Measurements from ENCODE around the gene FBXL16. TPM values are rescaled to one million over a fixed set of nuclear protein-coding genes. Genes with fewer than 3 reads are reported as not detected.

The FBXL16 gene
- total RNA-seq, 6 donors from 2014 or later = 1.0 to 8.1 (median 4.1) TPM

GRCh38 chr16:648071-648780 lies 57.4 kb downstream of the FBXL16 start:
- peak overlapping the region; percentile 82 to 95 (median 86) for H3K27ac ChIP-seq
- WGBS, 2 donors = 38% methylated on average over 13 to 22 of the region's 24 CpGs
- no peak for ATAC-seq (ENCODE audit: low FRiP score in 2 of 2)
- H3K4me3 ChIP-seq = peak overlapping the region; percentile 38 to 98 (median 86)
- H3K4me1 ChIP-seq = peaks cover 27 to 79% (median 47%) of the 10 kb centered on the region in 4 donors
- no peaks in the 10 kb centered on the region for H3K9me3 ChIP-seq
- H3K27me3 ChIP-seq = no peaks in the 10 kb centered on the region
- H3K36me3 ChIP-seq = peaks cover 0 to 7% (median under 1%) of the 10 kb centered on the region in 4 donors
- TF ChIP-seq POLR2AphosphoS5 (IDR thresholded peaks at IDR 0.05) (no peak), CTCF (IDR thresholded peaks at IDR 0.05) (peak; percentile 33 to 59 (median 41))
- DNase-seq = peak; percentile 60 to 90

- Histone ChIP-seq H3K9me3 (no peaks in the 10 kb centered on the region), H3K4me3 (no peak overlapping the region), H3K27me3 (no peaks in the 10 kb centered on the region), H3K36me3 (peaks cover 0 to 1% (median 0%) of the 10 kb centered on the region in 4 donors), H3K27ac (peak overlapping the region in 2 of 4 donors; percentile 44 to 86), H3K4me1 (peaks cover 36 to 81% (median 56%) of the 10 kb centered on the region in 4 donors)
- DNase-seq (peak in 1 of 2 donors; percentile 73), ATAC-seq (ENCODE audit: low FRiP score in 2 of 2) (no peak)
- WGBS, 2 donors = 86 to 100% methylated on average over 10 to 19 of the region's 25 CpGs
- TF ChIP-seq POLR2AphosphoS5 (IDR thresholded peaks at IDR 0.05) (no peak), EP300 (IDR thresholded peaks at IDR 0.05) (no peak), POLR2A (IDR thresholded peaks at IDR 0.05) (no peak), CTCF (IDR thresholded peaks at IDR 0.05) (no peak)
Observed at GRCh38 chr16:647173-647902, 58.3 kb downstream of the FBXL16 start.

GRCh38 chr16:646679-647172 lies 58.9 kb downstream of the FBXL16 start:
- WGBS, 2 donors = 73 to 95% methylated on average over 9 to 15 of the region's 22 CpGs
- Histone ChIP-seq H3K27me3 (no peaks in the 10 kb centered on the region), H3K4me3 (no peak overlapping the region), H3K4me1 (peaks cover 38 to 88% (median 58%) of the 10 kb centered on the region in 4 donors), H3K27ac (peak overlapping the region in 3 of 4 donors; percentile 36 to 53 (median 42)), H3K9me3 (no peaks in the 10 kb centered on the region), H3K36me3 (no peaks in the 10 kb centered on the region)
- ATAC-seq (ENCODE audit: low FRiP score in 2 of 2) (no peak), DNase-seq (no peak)
- TF ChIP-seq EP300 (IDR thresholded peaks at IDR 0.05) = no peak
- no peak for TF ChIP-seq POLR2A (IDR thresholded peaks at IDR 0.05)
- no peak for TF ChIP-seq CTCF (IDR thresholded peaks at IDR 0.05)
- no peak for TF ChIP-seq POLR2AphosphoS5 (IDR thresholded peaks at IDR 0.05)

GRCh38 chr16:645852-646678 lies 59.5 kb downstream of the FBXL16 start:
- peak; percentile 77 to 78 for DNase-seq
- H3K27ac ChIP-seq = peak overlapping the region in 3 of 4 donors; percentile 36 to 53 (median 42)
- TF ChIP-seq POLR2AphosphoS5 (IDR thresholded peaks at IDR 0.05) (no peak), EP300 (IDR thresholded peaks at IDR 0.05) (no peak), POLR2A (IDR thresholded peaks at IDR 0.05) (no peak), CTCF (IDR thresholded peaks at IDR 0.05) (no peak)

More at GRCh38 chr16:645852-646678, 59.5 kb downstream of the FBXL16 start:
- 55 to 63% methylated on average over 16 to 28 of the region's 32 CpGs for WGBS, 2 donors
- H3K9me3 ChIP-seq = no peaks in the 10 kb centered on the region
- H3K27me3 ChIP-seq = no peaks in the 10 kb centered on the region
- H3K36me3 ChIP-seq = no peaks in the 10 kb centered on the region
- peaks cover 38 to 94% (median 61%) of the 10 kb centered on the region in 4 donors for H3K4me1 ChIP-seq
- no peak overlapping the region for H3K4me3 ChIP-seq
- ATAC-seq (ENCODE audit: low FRiP score in 2 of 2) = no peak

All from upper lobe of left lung (tissue), 6 donors.